GM10248 (cell line): Measurements from ENCODE around the gene LDLRAD4.

Source experiments
- CTCF ChIA-PET: fragments of 300-600 bp; sonication (Branson Sonifier 250); formaldehyde crosslinking; extraction: SDS; loops from one replicate; lab custom pipeline; 2021; ENCODE audit warnings: antibody characterized with exemption; lab: Yijun Ruan, JAX
- POLR2A ChIA-PET: fragments of 350-650 bp; sonication (Branson Sonifier 250); formaldehyde crosslinking; extraction: SDS; loops from one replicate; lab custom pipeline; 2020; ENCODE audit warnings: antibody characterized with exemption; lab: Yijun Ruan, JAX
- DNase-seq: peaks from one replicate; pipeline ENCODE4 v3.0.0; 2012; ENCODE audit errors: extremely low spot score
- TF ChIP-seq, protein P1 (sequence below): IDR thresholded peaks from 2 replicates; pipeline ENCODE4 v1.5.1; 2012; ENCODE audit warnings: mild to moderate bottlenecking, low read depth; ENCODE audit errors: extremely low read depth, missing control alignments, control extremely low read depth

The LDLRAD4 gene

DNA sequence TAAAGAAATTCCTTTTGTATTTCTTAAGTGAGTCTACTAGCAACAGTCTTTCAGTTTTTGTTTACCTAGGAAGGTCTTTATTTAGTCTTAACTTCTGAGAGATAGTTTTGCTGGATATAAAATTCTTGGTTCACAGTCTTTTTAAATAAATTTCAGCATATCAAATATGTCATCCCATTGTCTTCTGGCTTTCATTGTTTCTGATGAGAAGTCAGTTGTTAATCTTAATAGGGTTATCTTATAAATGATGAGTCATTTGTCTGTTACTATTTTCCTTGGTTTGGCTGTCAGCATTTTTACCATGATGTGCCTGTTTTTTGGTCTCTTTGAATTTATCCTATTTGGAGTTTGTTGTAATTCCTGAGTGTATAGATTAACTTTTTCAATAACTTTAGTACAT lies 378.5 kb downstream of the LDLRAD4 start:
- CTCF ChIA-PET = interaction anchor here (0.8 to 3.1 kb wide), 7 partner anchors 10 to 39 kb away, joined by 3 to 14 read pairs (median 6); no protein-coding TSS in a partner anchor
- TF ChIP-seq, protein P1, sequence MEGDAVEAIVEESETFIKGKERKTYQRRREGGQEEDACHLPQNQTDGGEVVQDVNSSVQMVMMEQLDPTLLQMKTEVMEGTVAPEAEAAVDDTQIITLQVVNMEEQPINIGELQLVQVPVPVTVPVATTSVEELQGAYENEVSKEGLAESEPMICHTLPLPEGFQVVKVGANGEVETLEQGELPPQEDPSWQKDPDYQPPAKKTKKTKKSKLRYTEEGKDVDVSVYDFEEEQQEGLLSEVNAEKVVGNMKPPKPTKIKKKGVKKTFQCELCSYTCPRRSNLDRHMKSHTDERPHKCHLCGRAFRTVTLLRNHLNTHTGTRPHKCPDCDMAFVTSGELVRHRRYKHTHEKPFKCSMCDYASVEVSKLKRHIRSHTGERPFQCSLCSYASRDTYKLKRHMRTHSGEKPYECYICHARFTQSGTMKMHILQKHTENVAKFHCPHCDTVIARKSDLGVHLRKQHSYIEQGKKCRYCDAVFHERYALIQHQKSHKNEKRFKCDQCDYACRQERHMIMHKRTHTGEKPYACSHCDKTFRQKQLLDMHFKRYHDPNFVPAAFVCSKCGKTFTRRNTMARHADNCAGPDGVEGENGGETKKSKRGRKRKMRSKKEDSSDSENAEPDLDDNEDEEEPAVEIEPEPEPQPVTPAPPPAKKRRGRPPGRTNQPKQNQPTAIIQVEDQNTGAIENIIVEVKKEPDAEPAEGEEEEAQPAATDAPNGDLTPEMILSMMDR = no peak
- no peak for DNase-seq
- POLR2A ChIA-PET = no interaction called here

DNA sequence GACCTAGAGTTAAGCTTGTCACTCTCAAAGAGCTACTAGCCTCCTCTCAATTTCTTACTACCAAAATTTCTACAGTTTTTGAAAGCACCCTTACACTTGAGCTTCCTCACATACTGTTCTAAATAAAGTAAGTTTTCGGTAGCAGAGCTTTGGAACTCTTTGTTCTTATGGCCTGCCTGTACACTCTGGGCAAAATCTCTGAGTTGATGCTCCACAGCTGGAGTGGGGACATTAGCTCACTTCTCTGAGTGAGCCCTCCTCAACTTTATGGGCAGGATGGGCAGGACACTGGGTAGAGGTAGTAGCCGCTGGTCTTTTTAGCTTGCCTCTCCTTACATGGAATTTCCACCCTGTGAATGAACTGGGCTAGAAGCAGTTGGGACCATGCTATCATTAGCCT lies 380.0 kb downstream of the LDLRAD4 start:
- no peak for DNase-seq
- ChIA-PET CTCF (interaction anchor here (0.8 to 3.1 kb wide), 7 partner anchors 8 to 41 kb away, joined by 3 to 14 read pairs (median 5); no protein-coding TSS in a partner anchor), POLR2A (no interaction called here)
- TF ChIP-seq, protein P1 = no peak

DNA sequence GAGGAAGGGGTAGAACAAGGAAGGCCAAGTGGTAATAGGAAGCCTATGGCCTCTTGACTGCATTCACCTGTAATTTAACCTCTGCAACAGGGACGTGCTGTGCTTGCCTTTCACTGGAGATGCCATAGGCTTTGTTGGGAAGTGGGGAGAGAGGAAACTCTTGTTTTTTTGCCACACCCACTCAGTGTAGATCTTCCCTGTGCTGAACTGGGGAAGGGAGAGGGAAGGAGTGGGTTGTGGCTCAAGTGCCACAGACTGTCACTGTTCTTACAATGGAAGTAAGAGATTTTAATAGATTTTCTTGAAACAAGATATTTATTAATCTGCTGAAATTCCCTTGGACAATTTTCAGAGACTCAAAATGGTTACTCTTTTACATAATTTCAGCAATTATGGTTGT lies 380.5 kb downstream of the LDLRAD4 start:
- DNase-seq = no peak
- ChIA-PET POLR2A (no interaction called here), CTCF (interaction anchor here (0.8 to 3.1 kb wide), 4 partner anchors 8 to 41 kb away, joined by 3 to 14 read pairs (median 8); no protein-coding TSS in a partner anchor)
- TF ChIP-seq, protein P1 = no peak

DNA sequence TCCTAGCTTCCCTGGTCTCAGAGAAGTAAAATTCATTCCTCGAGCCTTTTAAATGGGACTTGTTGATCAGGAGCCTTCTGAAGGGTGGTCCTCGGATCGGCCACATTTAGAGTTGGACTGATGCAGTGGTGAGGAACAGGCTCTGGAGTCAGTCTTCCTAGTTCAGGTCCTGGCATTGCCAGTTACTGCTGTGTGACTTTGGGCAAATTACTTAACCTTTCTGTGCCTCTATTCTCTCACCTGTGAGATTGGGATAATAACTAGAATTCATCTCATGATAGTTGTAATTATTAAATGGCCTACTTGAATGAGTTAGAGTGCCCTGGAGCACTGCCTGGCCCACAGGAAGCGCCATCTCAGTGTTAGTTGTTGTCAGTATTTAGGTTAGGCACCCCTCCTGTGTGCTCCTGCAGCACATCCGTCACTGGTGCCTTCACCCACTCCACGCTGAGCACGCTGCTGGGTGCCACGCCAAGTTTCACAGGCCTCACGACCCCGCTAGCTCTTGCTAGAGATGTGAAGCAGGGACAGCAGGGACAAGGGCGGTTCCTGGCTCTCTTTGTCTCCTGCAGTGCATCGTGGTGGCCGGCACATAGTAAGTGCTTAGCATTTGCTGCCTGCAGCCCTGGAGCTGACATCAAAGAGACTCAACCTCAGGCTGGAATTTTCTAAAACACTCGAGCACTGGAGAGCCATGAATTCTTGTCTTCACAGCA lies 384.9 kb downstream of the LDLRAD4 start:
- ChIA-PET POLR2A (no interaction called here), CTCF (interaction anchor here (0.7 to 2.0 kb wide), 6 partner anchors 9 to 46 kb away, joined by 3 to 7 read pairs (median 3); no protein-coding TSS in a partner anchor)
- TF ChIP-seq, protein P1 = no peak
- DNase-seq = no peak

DNA sequence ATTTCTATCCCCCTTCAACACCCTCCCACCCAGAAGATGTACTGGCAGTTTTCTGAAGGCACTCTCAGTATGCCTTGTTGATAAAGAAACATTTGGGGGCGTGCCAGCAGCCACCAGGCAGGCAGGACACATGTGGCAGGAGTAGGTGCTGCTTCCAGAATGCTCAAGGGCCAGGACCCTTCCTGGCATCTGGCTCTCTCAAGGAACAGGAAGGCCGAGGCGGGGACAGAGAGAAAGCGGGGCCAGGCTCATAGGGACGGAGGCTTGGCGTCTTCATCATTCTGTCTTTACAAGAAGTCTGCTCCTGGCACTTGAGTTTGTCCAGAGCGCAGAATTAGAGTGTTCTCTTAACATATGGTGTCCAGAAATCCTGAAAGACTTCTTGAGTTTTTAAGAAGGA lies 386.2 kb downstream of the LDLRAD4 start:
- DNase-seq = no peak
- TF ChIP-seq, protein P1 = no peak
- POLR2A ChIA-PET = interaction anchor here (0.7 kb wide), 1 partner anchor 18 kb away, joined by 3 read pairs; no protein-coding TSS in a partner anchor
- CTCF ChIA-PET = interaction anchor here (1.2 to 2.0 kb wide), 3 partner anchors 11 to 46 kb away, joined by 3 to 7 read pairs (median 5); no protein-coding TSS in a partner anchor

DNA sequence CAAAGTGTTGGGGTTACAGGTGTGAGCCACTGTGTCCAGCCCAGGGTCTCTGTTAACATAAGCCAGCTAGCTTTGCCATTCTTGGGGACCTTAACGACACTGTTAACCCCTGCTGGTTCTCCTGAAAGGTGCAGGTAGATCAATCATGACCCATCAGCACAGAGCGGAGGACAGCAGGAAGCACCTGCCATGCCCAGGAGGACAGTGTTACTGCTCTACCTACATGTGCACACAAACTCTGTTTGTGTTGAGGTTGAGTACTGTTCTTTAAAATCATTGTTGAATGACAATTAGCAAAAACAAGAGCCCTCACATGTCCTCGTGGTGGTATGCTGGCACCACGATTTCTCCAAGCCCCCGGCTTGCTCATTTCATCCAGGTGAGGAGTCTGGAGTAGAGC lies 386.9 kb downstream of the LDLRAD4 start:
- TF ChIP-seq, protein P1 = no peak
- ChIA-PET POLR2A (no interaction called here), CTCF (interaction anchor here (1.0 to 1.6 kb wide), 4 partner anchors 12 to 38 kb away, joined by 3 to 5 read pairs (median 4); no protein-coding TSS in a partner anchor)
- DNase-seq = no peak
